GM21717 (cell line): ENCODE data around the gene STIMATE.

ENCODE experiments used
- ATAC-seq: cut with Tn5 transposase; IDR thresholded peaks from one replicate; pipeline ENCODE4 v1.9.1; 2021; ENCODE audit warnings: mild to moderate bottlenecking, moderate library complexity; ENCODE audit not compliant: unreplicated experiment

The STIMATE gene

DNA sequence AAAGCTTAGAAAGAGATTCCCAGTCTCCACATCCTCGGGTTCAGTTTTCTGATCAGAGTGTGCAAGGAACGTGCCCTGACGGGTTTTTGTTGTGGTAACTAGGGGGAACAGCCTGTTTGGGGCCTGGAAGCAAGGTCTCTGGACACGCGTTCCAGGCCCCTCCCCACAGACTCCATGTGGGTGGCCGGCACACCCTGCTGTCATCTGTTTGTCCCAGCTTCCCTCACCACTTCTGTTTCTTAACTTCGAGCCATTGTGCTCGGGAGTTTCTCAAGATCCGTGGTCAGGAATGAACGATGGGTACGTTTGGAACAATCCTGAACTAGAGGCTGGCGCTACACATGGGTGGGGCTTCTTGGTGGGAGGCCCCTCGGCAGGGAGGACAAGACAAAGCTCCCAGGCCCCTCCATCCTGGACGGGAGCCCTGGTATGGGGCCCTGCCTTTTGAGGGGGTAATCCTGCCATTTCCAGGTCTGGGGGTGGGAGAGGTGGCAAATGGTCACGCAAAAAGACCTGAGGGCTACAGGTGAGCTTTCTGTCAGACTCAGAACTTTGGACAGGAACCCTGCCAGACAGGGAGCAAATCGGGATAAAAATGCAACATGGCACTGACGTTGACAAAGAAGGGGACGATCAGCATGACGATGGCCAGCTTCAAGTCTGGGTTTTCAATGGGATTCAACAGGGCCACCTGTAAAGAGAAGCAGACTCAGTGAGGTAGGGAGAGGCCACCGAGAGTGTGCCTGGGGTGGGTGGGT is 54.1 kb downstream of the STIMATE start:
- ATAC-seq = no peak

GRCh38 chr3:52842424-52842823 is 54.9 kb downstream of the STIMATE start:
- no peak for ATAC-seq

GRCh38 chr3:52841981-52842340 is 55.4 kb downstream of the STIMATE start:
- no peak for ATAC-seq

DNA sequence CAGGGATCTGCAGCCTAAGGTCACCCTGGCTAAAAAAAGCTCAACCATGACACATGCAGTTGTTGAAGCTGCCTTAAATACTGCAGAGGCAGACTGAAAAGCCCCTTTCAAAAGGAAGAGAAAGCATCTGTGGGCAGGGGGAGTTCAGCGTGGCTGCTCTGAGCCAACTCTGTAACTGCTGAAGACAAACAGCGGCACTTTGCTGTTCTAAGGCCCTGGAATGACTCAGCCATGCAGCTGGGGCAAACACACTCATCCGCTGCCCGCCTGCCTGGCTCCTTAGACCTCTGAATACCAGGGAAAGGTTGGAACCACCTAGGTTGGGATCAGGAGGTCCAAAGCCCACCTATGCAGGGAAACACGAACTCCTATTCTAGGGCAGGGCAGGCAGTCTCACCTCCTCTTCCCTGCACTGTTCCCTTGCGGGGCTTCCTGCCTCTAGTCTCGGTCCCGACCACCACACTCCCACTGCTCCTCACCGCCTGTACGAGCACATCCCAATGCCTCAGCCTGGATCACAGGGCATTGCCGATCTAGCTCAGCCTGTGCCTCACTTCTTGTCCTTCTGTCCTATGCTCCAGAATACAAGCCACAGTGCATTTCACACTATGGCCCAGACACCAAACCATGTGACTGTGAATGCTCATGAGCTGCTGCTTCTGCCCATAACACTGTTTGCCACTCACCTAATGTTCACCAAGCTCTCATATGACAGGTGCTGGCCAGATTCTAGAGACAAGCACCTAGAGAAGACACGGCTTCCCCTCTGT is 56.0 kb downstream of the STIMATE start:
- no peak for ATAC-seq

DNA sequence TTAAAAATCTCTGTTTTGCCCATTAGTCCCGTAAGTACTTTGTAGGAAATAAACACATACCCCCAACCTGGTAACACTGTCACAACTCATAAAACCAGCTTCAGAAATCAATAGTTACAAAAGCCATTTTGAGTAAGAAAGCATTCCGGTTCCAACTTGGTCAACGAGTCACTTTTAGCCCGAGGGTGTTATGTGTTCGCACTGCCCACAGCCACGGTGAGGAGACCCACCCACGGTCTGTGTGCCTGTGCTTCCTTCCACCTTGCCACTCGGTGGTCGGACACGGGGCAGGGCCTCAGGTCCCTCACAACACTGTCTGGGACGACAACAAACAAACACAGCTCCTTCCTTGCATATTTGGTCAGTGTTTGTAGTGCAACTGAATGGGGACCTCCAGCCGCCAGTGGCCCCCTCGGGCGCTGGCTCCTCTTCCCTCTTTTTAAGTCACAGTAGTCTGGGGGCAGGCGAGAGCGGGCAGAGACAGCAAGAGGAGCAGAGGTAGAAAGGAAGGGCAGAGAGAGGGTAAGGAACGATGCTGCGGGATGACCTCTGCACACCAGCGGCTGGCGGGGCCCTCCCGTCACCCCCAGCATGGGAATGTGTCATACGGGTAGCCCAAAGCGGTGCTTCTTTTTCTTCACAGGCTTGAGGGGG is 57.3 kb downstream of the STIMATE start:
- no peak for ATAC-seq

- no peak for ATAC-seq
These were observed 58.1 kb downstream of the STIMATE start for GRCh38 chr3:52839268-52839575.

GRCh38 chr3:52838561-52839267 is 58.6 kb downstream of the STIMATE start:
- ATAC-seq = no peak

GRCh38 chr3:52836986-52837385 is 60.4 kb downstream of the STIMATE start:
- no peak for ATAC-seq

GRCh38 chr3:52836471-52836845 is 60.9 kb downstream of the STIMATE start:
- no peak for ATAC-seq

GRCh38 chr3:52835766-52836470 is 61.4 kb downstream of the STIMATE start:
- ATAC-seq = no peak

DNA sequence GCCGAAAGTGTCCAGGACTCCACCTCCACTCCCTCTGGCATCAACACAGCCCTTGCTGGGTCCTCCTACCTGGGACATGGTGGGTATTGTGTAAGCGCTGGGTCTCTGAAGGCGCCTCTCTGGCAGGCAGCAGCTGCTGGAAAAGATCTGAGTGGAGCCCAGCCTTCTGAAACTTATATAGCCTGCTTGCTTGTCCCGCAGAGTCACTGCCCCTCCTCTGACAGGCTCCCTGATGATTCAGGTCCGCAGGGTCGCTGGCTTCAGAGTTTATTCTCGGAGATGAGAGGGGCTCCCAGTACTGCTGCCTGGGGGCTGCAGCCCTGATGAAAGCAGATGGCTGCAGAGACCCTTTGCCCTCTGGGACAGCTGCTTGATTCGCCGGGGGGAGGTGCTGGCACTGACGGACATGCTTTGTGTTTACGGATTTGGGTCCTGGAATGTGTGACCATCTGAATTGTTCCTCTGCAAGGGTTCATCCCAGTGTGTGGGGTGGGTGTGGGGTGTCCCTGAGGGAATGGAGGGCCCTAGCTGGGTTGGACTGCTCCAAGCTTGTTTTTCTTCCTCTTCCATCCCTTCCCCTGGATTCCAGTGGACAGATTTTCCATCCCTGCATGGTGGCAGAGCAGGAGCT is 62.4 kb downstream of the STIMATE start, which contains the start of gene MUSTN1:
TSS of gene MUSTN1 (minus strand) at position 149 of the 631 bp plus-strand sequence. CDS start at position 78, 71 bp downstream.
- ATAC-seq = no peak

DNA sequence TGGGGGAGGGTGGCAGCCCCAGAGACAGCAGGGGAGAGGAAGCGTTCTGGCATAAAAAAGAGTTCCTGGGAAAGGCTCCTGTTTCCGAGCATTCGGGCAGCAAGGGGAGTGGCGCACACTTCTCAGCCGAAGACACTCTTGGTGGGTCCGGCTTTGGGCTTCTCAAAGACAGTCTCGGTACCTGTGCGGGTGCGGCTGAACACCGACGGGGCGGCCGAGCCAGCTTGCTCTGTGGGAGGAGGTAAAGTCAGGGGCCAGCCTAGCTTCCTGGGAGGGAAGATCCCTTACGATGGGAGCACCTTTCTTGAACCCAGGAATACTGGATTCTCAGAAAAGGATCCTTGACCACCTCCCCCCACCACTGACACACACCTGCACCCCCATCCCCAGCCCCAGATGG is 64.1 kb downstream of the STIMATE start:
- no peak for ATAC-seq

DNA sequence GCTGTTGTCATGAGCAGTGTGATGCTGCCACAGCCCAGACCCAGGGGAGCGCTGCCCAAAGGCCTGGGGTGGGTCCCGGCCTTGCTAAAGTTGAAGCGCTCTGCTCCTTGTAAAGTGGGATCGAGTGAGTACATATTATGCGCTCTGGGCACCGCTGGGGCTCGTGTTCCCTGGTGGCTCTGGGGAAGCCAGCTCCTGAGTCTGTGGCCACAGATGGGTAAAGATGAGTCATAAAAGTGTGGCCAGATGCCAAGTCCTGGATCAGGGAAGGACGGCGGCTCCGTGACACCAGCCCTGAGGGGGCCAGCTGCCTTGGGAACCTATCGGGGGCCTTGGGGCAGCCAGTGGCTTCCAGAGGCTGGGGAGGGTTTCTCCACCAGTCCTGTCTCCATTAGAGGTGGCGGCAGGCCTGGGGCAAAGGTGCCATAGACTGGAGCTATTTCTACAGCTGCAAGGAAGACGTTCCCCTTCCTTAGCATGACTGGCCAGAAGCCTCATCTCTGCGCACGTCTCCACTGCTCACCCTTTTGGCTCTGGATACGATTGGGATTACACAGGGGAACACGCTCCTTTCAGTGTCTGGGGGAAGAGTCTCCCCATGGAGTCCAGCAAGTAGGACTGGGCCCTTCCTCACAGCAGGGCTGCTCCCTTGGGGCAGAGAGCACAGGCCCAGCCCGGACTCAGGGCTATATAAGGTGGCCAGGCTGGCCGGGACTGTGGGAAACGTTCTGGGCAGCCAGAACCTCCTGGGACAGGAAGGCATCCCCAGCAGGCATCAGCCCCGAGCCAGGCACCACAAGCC is 65.6 kb downstream of the STIMATE start:
- no peak for ATAC-seq

- ATAC-seq = no peak
These were observed 66.7 kb downstream of the STIMATE start, which contains the start of gene ITIH4 for GRCh38 chr3:52830535-52831258. Gene ITIH4 (minus strand): TSS chr3:52830672. CDS start chr3:52830642, 30 bp downstream.

- no peak for ATAC-seq
These were observed 67.4 kb downstream of the STIMATE start for GRCh38 chr3:52829906-52830463.

- ATAC-seq = no peak
These were observed 67.9 kb downstream of the STIMATE start for GRCh38 chr3:52829482-52829881.

- ATAC-seq = no peak
These were observed 69.4 kb downstream of the STIMATE start for GRCh38 chr3:52827866-52828376.

DNA sequence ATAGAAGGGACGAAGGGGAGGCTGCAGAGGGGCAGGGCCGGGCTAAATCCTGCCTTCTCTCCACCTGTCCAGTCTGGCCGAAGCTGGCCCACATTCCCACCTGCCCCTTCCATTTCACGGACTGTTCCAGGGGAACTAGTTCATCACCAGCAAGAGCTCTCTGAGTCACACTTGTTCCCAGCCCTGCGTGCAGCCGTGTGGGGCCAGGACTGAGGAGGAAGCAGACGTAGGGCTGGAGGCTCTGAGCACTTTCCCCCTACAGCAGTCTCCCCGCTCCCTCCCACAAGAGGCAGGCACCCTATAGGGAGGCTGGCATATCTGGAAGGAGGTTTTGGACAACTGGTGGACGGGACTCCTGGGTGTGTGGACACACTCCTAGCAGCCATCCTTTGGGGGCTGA is 69.9 kb downstream of the STIMATE start:
- ATAC-seq = no peak
